Vagina (tissue), 2 donors: ENCODE results near the gene ANKRD11. TPM values are rescaled to one million over a fixed set of nuclear protein-coding genes. Genes with fewer than 3 reads are reported as not detected.

ENCODE experiments used
- DNase-seq, 2 donors: peaks; one replicate each; pipeline ENCODE4 v3.0.0-alpha.2; 2017; ENCODE audit errors: extremely low spot score in 2 of 2
- H3K27ac ChIP-seq: fragments of 200-600 bp; sonication (generic); one replicate; pipeline ENCODE4 v1.5.1; 2019
- H3K27me3 ChIP-seq: fragments of 200-600 bp; sonication (generic); one replicate; pipeline ENCODE4 v1.5.1; 2019
- H3K36me3 ChIP-seq, 2 donors: fragments of 200-600 bp; sonication (generic); one replicate each; pipeline ENCODE4 v1.5.1; 2017 to 2019
- H3K4me1 ChIP-seq: fragments of 200-600 bp; sonication (generic); one replicate; pipeline ENCODE4 v1.5.1; 2019
- H3K4me3 ChIP-seq, 2 donors: fragments of 200-600 bp; sonication (generic); 1 replicate in 1 of 2; 2 replicates in 1 of 2; pipeline ENCODE4 v1.5.1; 2016 to 2019
- H3K9me3 ChIP-seq: fragments of 200-600 bp; sonication (generic); one replicate; pipeline ENCODE4 v1.5.1; 2019
- CTCF ChIP-seq, 3 experiments: fragments of 450-650 bp in 2 of 3; fragments of 200-600 bp in 1 of 3; sonication (generic) in 1 of 3; IDR thresholded peaks; one replicate each; pipeline ENCODE4 v1.5.1; 2017 to 2019; ENCODE audit warnings: antibody characterized with exemption in 3 of 3, mild to moderate bottlenecking in 2 of 3, moderate library complexity in 2 of 3
- POLR2A ChIP-seq, 2 donors: fragments of 450-650 bp; IDR thresholded peaks; one replicate each; pipeline ENCODE4 v1.6.1; 2017; ENCODE audit warnings: antibody characterized with exemption in 2 of 2, mild to moderate bottlenecking in 2 of 2, moderate library complexity in 2 of 2
- POLR2AphosphoS5 ChIP-seq, 2 donors: sonication (generic); formaldehyde crosslinking; IDR thresholded peaks; one replicate each; pipeline ENCODE4 v1.9.0; 2017; ENCODE audit warnings: antibody characterized with exemption in 2 of 2, mild to moderate bottlenecking in 2 of 2, low read depth in 1 of 2; ENCODE audit not compliant: insufficient read depth in 1 of 2
- intact Hi-C: fragments of 100-400 bp; cut with DNase I; formaldehyde crosslinking; loops from one replicate; pipeline ENCODE4 v1.15.1; 2023
- total RNA-seq: library from RNA; depleted of rRNA; stranded (reverse); fragments of >200 nt; gene quantifications from one replicate; pipeline ENCODE4 v1.2.3, GENCODE V29; 2016

ANKRD11 gene
- total RNA-seq, 1 donor from 2014 or later = 135 TPM

GRCh38 chr16:89288577-89288844 lies 201.8 kb downstream of the ANKRD11 start:
- Histone ChIP-seq H3K4me3 (no peak overlapping the region), H3K27me3 (no peaks in the 10 kb centered on the region), H3K9me3 (no peaks in the 10 kb centered on the region), H3K36me3 (peaks cover 0 to 50% of the 10 kb centered on the region in 2 donors), H3K4me1 (peaks cover 13% of the 10 kb centered on the region), H3K27ac (no peak overlapping the region)
- no peak for DNase-seq
- no peak for TF ChIP-seq CTCF (IDR thresholded peaks at IDR 0.05)
- no peak for TF ChIP-seq POLR2AphosphoS5 (IDR thresholded peaks at IDR 0.05; ENCODE audit: insufficient read depth in 1 of 2, low read depth in 1 of 2)
- TF ChIP-seq POLR2A (IDR thresholded peaks at IDR 0.05) = no peak
- intact Hi-C loops = no loop called here

GRCh38 chr16:89287777-89288576 lies 202.4 kb downstream of the ANKRD11 start:
- H3K36me3 ChIP-seq = peaks cover 0 to 50% of the 10 kb centered on the region in 2 donors
- TF ChIP-seq CTCF (IDR thresholded peaks at IDR 0.05) = no peak
- no peak for TF ChIP-seq POLR2AphosphoS5 (IDR thresholded peaks at IDR 0.05; ENCODE audit: insufficient read depth in 1 of 2, low read depth in 1 of 2)
- no peak for TF ChIP-seq POLR2A (IDR thresholded peaks at IDR 0.05)
- H3K4me3 ChIP-seq = no peak overlapping the region
- no peak overlapping the region for H3K27ac ChIP-seq
- no peak for DNase-seq
- peaks cover 8% of the 10 kb centered on the region for H3K4me1 ChIP-seq
- intact Hi-C loops = no loop called here
- no peaks in the 10 kb centered on the region for H3K9me3 ChIP-seq
- H3K27me3 ChIP-seq = no peaks in the 10 kb centered on the region

GRCh38 chr16:89286096-89286495 lies 204.3 kb downstream of the ANKRD11 start:
- Histone ChIP-seq H3K9me3 (no peaks in the 10 kb centered on the region), H3K4me1 (no peaks in the 10 kb centered on the region), H3K27ac (no peak overlapping the region), H3K27me3 (no peaks in the 10 kb centered on the region), H3K36me3 (peaks cover 0 to 54% of the 10 kb centered on the region in 2 donors), H3K4me3 (no peak overlapping the region)
- DNase-seq = no peak
- TF ChIP-seq POLR2AphosphoS5 (IDR thresholded peaks at IDR 0.05; ENCODE audit: insufficient read depth in 1 of 2, low read depth in 1 of 2) (no peak), POLR2A (IDR thresholded peaks at IDR 0.05) (no peak), CTCF (IDR thresholded peaks at IDR 0.05) (no peak)
- intact Hi-C loops = no loop called here

GRCh38 chr16:89285381-89285780 lies 205.0 kb downstream of the ANKRD11 start:
- H3K36me3 ChIP-seq = peaks cover 0 to 50% of the 10 kb centered on the region in 2 donors
- no peak overlapping the region for H3K4me3 ChIP-seq
- no peak for TF ChIP-seq CTCF (IDR thresholded peaks at IDR 0.05)
- no peak for TF ChIP-seq POLR2A (IDR thresholded peaks at IDR 0.05)
- no peak overlapping the region for H3K27ac ChIP-seq
- no peaks in the 10 kb centered on the region for H3K4me1 ChIP-seq
- no peaks in the 10 kb centered on the region for H3K27me3 ChIP-seq
- H3K9me3 ChIP-seq = no peaks in the 10 kb centered on the region
- DNase-seq = no peak
- intact Hi-C loops = no loop called here

- no peak for TF ChIP-seq CTCF (IDR thresholded peaks at IDR 0.05)
- no peak for TF ChIP-seq POLR2AphosphoS5 (IDR thresholded peaks at IDR 0.05; ENCODE audit: insufficient read depth in 1 of 2, low read depth in 1 of 2)
- H3K27ac ChIP-seq = no peak overlapping the region
- no peaks in the 10 kb centered on the region for H3K27me3 ChIP-seq
- peaks cover 0 to 53% of the 10 kb centered on the region in 2 donors for H3K36me3 ChIP-seq
- H3K4me1 ChIP-seq = no peaks in the 10 kb centered on the region
- H3K4me3 ChIP-seq = no peak overlapping the region
- H3K9me3 ChIP-seq = no peaks in the 10 kb centered on the region
- intact Hi-C loops = no loop called here
- DNase-seq = no peak
Measured at GRCh38 chr16:89283449-89283848, 206.9 kb downstream of the ANKRD11 start.
